ENCODE measurements around the gene DAGLB. TPM values are rescaled to one million over a fixed set of nuclear protein-coding genes. Genes with fewer than 3 reads are reported as not detected.
A peak's percentile ranks its signal among the peaks of the same experiment; 100 is the strongest.
"Not testable (repeated sequence)": the region's sequence is repeated elsewhere in the genome, so short reads cannot be mapped to it uniquely, and the experiment has no call there.

DAGLB gene
- total RNA-seq, 4 donors from 2014 or later = 9.8 to 14.6 (median 12.0) TPM

- Histone ChIP-seq H3K27me3 (no peaks in the 10 kb centered on the region), H3K9me3 (no peaks in the 10 kb centered on the region), H3K4me1 (peaks cover 18 to 23% (median 20%) of the 10 kb centered on the region in 4 donors), H3K27ac (replicated peaks in 1 of 4) (no peak overlapping the region), H3K4me3 (no peak overlapping the region), H3K36me3 (peaks cover 76 to 87% (median 84%) of the 10 kb centered on the region in 4 donors)
- WGBS = 94% methylated on average over 7 of the region's 7 CpGs
- DNase-seq (ENCODE audit: extremely low spot score) = no peak
- TF ChIP-seq POLR2AphosphoS5 (IDR thresholded peaks at IDR 0.05) = no peak
- no peak for TF ChIP-seq POLR2A (IDR thresholded peaks at IDR 0.05; ENCODE audit: low read depth)
- no peak for TF ChIP-seq CTCF (IDR thresholded peaks at IDR 0.05)
- TF ChIP-seq EP300 (IDR thresholded peaks at IDR 0.05) = no peak
- intact Hi-C loops (cut with DNase I) = no loop called here
These were observed 43.8 kb downstream of the DAGLB start for GRCh38 chr7:6403907-6404306.

GRCh38 chr7:6402741-6403140 lies 45.0 kb downstream of the DAGLB start:
- DNase-seq (ENCODE audit: extremely low spot score) = no peak
- Histone ChIP-seq H3K4me3 (no peak overlapping the region), H3K27me3 (no peaks in the 10 kb centered on the region), H3K27ac (replicated peaks in 1 of 4) (no peak overlapping the region), H3K4me1 (peaks cover 30 to 34% (median 31%) of the 10 kb centered on the region in 4 donors), H3K36me3 (peaks cover 64 to 76% (median 72%) of the 10 kb centered on the region in 4 donors), H3K9me3 (no peaks in the 10 kb centered on the region)
- peak in 1 of 2 donors; percentile 6 for TF ChIP-seq POLR2AphosphoS5 (IDR thresholded peaks at IDR 0.05)
- no peak for TF ChIP-seq POLR2A (IDR thresholded peaks at IDR 0.05; ENCODE audit: low read depth)
- intact Hi-C loops (cut with DNase I) = no loop called here
- 86% methylated on average over 13 of the region's 13 CpGs for WGBS

- H3K4me1 ChIP-seq = peaks cover 37 to 40% (median 38%) of the 10 kb centered on the region in 4 donors
- TF ChIP-seq POLR2A (IDR thresholded peaks at IDR 0.05; ENCODE audit: low read depth) = no peak
- no peak for TF ChIP-seq EP300 (IDR thresholded peaks at IDR 0.05)
- H3K27ac ChIP-seq (replicated peaks in 1 of 4) = no peak overlapping the region
- no peaks in the 10 kb centered on the region for H3K9me3 ChIP-seq
- intact Hi-C loops (cut with DNase I) = no loop called here
- no peaks in the 10 kb centered on the region for H3K27me3 ChIP-seq
- no peak for DNase-seq (ENCODE audit: extremely low spot score)
- peaks cover 58 to 68% (median 65%) of the 10 kb centered on the region in 4 donors for H3K36me3 ChIP-seq
- H3K4me3 ChIP-seq = no peak overlapping the region
- 89% methylated on average over 17 of the region's 17 CpGs for WGBS
These were observed 45.7 kb downstream of the DAGLB start for GRCh38 chr7:6402041-6402440.

GRCh38 chr7:6401536-6401935 lies 46.2 kb downstream of the DAGLB start:
- Histone ChIP-seq H3K4me3 (no peak overlapping the region), H3K27me3 (no peaks in the 10 kb centered on the region), H3K9me3 (no peaks in the 10 kb centered on the region), H3K27ac (replicated peaks in 1 of 4) (no peak overlapping the region), H3K36me3 (peaks cover 53 to 63% (median 61%) of the 10 kb centered on the region in 4 donors), H3K4me1 (peaks cover 41 to 43% (median 42%) of the 10 kb centered on the region in 4 donors)
- WGBS = 82% methylated on average over 9 of the region's 10 CpGs
- DNase-seq (ENCODE audit: extremely low spot score) = no peak
- TF ChIP-seq POLR2AphosphoS5 (IDR thresholded peaks at IDR 0.05) = no peak
- intact Hi-C loops (cut with DNase I) = no loop called here

GRCh38 chr7:6400243-6401105 lies 47.3 kb downstream of the DAGLB start:
- peaks cover 51 to 54% (median 53%) of the 10 kb centered on the region in 4 donors for H3K4me1 ChIP-seq
- H3K27ac ChIP-seq (replicated peaks in 1 of 4); H3K4me3 ChIP-seq; H3K27me3 ChIP-seq; DNase-seq (ENCODE audit: extremely low spot score); intact Hi-C loops (cut with DNase I); H3K9me3 ChIP-seq: not testable (repeated sequence)
- 92% methylated on average over 18 of the region's 19 CpGs for WGBS
- H3K36me3 ChIP-seq = peaks cover 44 to 53% (median 50%) of the 10 kb centered on the region in 4 donors

- 79% methylated on average over 8 of the region's 8 CpGs for WGBS
- H3K9me3 ChIP-seq = no peaks in the 10 kb centered on the region
- peaks cover 61 to 65% (median 64%) of the 10 kb centered on the region in 4 donors for H3K4me1 ChIP-seq
- intact Hi-C loops (cut with DNase I) = no loop called here
- no peaks in the 10 kb centered on the region for H3K27me3 ChIP-seq
- peak overlapping the region; percentile 8 to 62 (median 52) for H3K27ac ChIP-seq (replicated peaks in 1 of 4)
- H3K4me3 ChIP-seq = peak overlapping the region in 1 of 4 donors; percentile 28
- peaks cover 34 to 53% (median 41%) of the 10 kb centered on the region in 4 donors for H3K36me3 ChIP-seq
- no peak for TF ChIP-seq EP300 (IDR thresholded peaks at IDR 0.05)
- TF ChIP-seq POLR2A (IDR thresholded peaks at IDR 0.05; ENCODE audit: low read depth) = no peak
- TF ChIP-seq POLR2AphosphoS5 (IDR thresholded peaks at IDR 0.05) = no peak
- TF ChIP-seq CTCF (IDR thresholded peaks at IDR 0.05) = no peak
- DNase-seq (ENCODE audit: extremely low spot score) = no peak
These were observed 48.4 kb downstream of the DAGLB start for GRCh38 chr7:6399351-6399750.
